Right kidney (tissue), 9 donors: ENCODE data around the gene SENP6.
"Not testable (repeated sequence)": the region's sequence is repeated elsewhere in the genome, so short reads cannot be mapped to it uniquely, and the experiment has no call there.

Experiments used
- DNase-seq: peaks from one replicate; pipeline ENCODE4 v3.0.0-alpha.2; 2016
- long read RNA-seq, 8 donors: transcript quantifications; one replicate each; lab custom pipeline, GENCODE V29; 2026

SENP6 gene, protein sequence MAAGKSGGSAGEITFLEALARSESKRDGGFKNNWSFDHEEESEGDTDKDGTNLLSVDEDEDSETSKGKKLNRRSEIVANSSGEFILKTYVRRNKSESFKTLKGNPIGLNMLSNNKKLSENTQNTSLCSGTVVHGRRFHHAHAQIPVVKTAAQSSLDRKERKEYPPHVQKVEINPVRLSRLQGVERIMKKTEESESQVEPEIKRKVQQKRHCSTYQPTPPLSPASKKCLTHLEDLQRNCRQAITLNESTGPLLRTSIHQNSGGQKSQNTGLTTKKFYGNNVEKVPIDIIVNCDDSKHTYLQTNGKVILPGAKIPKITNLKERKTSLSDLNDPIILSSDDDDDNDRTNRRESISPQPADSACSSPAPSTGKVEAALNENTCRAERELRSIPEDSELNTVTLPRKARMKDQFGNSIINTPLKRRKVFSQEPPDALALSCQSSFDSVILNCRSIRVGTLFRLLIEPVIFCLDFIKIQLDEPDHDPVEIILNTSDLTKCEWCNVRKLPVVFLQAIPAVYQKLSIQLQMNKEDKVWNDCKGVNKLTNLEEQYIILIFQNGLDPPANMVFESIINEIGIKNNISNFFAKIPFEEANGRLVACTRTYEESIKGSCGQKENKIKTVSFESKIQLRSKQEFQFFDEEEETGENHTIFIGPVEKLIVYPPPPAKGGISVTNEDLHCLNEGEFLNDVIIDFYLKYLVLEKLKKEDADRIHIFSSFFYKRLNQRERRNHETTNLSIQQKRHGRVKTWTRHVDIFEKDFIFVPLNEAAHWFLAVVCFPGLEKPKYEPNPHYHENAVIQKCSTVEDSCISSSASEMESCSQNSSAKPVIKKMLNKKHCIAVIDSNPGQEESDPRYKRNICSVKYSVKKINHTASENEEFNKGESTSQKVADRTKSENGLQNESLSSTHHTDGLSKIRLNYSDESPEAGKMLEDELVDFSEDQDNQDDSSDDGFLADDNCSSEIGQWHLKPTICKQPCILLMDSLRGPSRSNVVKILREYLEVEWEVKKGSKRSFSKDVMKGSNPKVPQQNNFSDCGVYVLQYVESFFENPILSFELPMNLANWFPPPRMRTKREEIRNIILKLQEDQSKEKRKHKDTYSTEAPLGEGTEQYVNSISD
- long read RNA-seq, donor 1, partial matches to known transcripts: 12 of 15 reads
- long read RNA-seq, donor 1, other reads (novel, unspliced or antisense): 0 of 15 reads
- long read RNA-seq, donor 2, partial matches to known transcripts: 7 of 10 reads
- long read RNA-seq, donor 2, other reads (novel, unspliced or antisense): 0 of 10 reads
- long read RNA-seq, donor 3, partial matches to known transcripts: 0 of 1 reads
- long read RNA-seq, donor 3, other reads (novel, unspliced or antisense): 0 of 1 reads
- long read RNA-seq, donor 4, full-length matches to known transcripts: 5 of 15 reads
- long read RNA-seq, donor 4, partial matches to known transcripts: 10 of 15 reads
- long read RNA-seq, donor 4, other reads (novel, unspliced or antisense): 0 of 15 reads
- long read RNA-seq, donor 5, full-length matches to known transcripts: 3 of 3 reads
- long read RNA-seq, donor 5, partial matches to known transcripts: 0 of 3 reads
- long read RNA-seq, donor 5, other reads (novel, unspliced or antisense): 0 of 3 reads
- long read RNA-seq, donor 6, full-length matches to known transcripts: 2 of 2 reads
- long read RNA-seq, donor 6, partial matches to known transcripts: 0 of 2 reads
- long read RNA-seq, donor 6, other reads (novel, unspliced or antisense): 0 of 2 reads
- long read RNA-seq, donor 7, full-length matches to known transcripts: 1 of 8 reads
- long read RNA-seq, donor 7, partial matches to known transcripts: 7 of 8 reads
- long read RNA-seq, donor 7, other reads (novel, unspliced or antisense): 0 of 8 reads
- long read RNA-seq, donor 8, partial matches to known transcripts: 0 of 5 reads
- long read RNA-seq, donor 8, other reads (novel, unspliced or antisense): 0 of 5 reads

GRCh38 chr6:75601304-75602245 lies at the start of gene SENP6:
Gene SENP6, plus strand, starts transcription at chr6:75601880. Its CDS starts 645 bp downstream, at chr6:75602525.
- peak; percentile 98 for DNase-seq

- DNase-seq: no peak
These were observed 45.4 kb upstream of the SENP6 start for GRCh38 chr6:75556240-75556639.

- no peak for DNase-seq
These were observed 44.6 kb upstream of the SENP6 start for GRCh38 chr6:75557068-75557467.

DNA sequence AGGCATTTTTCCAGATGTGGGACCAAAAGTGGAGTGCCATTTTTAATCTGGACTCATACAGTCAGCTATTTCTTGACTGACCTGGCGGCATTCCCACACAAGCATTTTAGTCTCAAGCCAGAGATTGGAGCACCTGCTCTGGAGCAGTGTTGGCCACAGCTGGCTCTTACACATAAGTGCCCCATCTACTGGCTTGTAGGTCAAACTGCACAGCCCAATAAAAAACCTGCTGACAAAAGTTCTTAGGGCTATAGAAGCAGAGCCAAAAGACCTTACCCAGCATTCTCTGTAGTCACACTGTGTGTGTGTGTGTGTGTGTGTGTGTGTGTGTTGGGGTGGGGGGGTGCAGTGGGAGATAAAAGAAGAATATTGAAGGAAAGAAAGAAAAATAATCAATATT lies 38.6 kb upstream of the SENP6 start:
- DNase-seq: no peak

DNA sequence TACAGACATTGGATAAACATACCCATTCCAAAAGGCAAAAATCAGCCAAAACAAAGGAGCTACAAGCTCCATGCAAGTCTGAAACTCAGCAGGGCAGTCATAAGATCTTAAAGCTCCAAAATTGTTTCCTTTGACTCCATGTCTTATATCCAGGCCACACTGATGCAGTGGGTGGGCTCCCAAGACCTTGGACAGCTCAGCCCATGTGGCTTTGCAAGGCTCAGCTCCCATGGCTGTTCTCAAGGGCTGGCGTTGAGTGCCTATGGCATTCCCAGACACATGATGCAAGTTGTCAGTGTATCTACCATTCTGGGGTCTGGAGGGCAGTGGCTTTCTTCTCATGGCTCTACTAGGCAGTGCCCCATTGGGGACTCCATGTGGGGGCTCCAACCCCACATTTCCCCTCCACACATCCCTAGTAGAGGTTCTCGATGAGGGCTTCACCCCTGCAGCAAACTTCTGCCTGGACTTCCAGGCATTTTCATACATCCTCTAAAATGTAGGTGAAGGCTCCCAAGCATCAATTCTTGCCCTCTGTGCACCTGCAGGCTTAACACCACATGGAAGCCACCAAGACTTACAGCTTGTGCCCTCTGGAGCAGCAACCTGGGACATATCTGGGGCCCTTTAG lies 35.4 kb upstream of the SENP6 start:
- no peak for DNase-seq

- no peak for DNase-seq
These were observed 33.6 kb upstream of the SENP6 start for GRCh38 chr6:75568100-75568499.

- DNase-seq: no peak
These were observed 32.7 kb upstream of the SENP6 start for GRCh38 chr6:75568965-75569364.

GRCh38 chr6:75570671-75571070 lies 31.0 kb upstream of the SENP6 start:
- not testable (repeated sequence) for DNase-seq

- no peak for DNase-seq
These were observed 29.6 kb upstream of the SENP6 start for GRCh38 chr6:75572072-75572471.

DNA sequence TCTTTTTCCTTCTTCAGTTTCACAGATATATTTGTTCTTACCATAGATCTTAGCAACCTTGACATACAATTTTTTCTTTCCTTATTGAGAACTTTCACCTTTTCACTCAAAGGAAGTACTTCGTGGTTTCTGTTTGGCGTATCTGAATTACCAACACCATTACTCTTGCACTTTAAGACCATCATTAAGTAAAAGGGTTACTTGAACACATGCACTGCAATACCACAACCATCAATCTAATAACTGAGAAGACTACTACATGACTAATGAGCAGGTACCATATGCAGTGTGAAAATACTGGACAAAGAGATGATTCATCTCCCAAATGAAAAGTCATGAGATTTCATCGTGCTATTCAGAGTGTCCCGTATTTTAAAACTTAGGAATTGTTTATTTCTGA lies 21.7 kb upstream of the SENP6 start:
- DNase-seq: no peak

DNA sequence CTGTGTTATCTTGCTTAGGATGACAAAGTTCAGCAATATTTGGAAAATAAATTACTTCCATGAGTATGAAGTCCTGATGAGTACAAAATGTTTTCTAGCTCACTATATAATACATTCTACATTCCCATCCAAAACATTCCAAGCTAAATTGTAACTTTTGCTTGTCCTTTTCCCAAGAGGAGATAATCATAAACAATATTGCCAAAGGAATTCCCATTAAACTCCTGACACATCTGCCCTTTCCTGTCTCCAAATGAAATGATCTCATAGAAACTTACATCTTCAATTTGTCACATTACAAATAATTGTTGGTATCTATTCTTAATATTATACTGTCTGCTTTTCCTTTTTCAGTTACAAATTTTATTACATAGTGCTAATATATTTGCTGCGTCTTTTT lies 20.4 kb upstream of the SENP6 start:
- DNase-seq: no peak

DNA sequence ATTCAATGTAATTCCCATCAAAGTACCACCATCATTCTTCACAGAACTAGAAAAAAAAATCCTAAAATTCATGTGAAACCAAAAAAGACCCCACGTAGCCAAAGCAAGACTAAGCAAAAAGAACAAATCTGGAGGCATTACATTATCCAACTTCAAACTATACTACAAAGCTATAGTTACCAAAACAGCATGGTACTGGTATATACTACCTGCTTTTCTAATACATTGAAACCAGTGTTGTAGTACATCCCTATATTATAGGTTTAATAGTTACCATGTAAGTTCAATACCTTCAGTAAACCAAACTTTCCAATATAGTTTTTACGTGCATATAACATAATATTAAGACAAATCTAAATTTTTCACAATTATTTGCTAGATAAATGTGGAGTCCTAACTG lies 17.1 kb upstream of the SENP6 start:
- not testable (repeated sequence) for DNase-seq

GRCh38 chr6:75588948-75589347 lies 12.7 kb upstream of the SENP6 start:
- no peak for DNase-seq

DNA sequence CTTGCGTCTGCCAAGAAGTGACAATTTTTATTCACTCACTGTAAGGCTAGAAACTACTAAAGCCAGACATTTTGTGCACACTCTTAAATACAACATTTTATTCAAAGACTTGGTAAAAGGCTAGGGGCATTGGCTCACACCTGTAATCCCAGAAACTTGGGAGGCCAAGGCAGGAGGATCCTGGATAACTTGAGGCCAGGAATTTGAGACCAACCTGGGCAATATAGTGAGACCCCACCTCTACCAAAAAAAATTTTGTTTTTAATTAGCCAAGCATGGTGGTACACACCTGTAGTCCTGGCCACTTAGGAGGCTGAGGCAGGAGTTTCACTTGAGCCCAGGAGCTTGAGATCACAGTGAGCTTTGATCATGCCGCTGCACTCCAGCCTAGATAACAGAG lies 11.3 kb upstream of the SENP6 start:
- no peak for DNase-seq

DNA sequence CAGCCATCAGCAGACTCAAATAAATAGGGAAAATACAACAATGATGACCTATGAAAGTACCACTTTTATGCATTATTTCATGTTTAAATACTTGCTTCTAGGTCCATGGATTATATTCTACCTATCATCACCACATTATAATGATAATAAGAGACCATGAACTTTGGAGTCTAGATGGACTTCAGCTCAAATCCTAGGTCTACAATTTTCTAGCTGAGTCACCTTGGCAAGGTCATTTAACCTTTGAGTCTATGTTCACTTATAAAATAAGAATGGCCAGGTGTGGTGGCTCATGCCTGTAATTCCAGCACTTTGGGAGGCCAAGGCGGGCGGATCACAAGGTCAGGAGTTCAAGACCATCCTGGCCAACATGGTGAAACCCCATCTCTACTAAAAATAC lies 5.3 kb upstream of the SENP6 start:
- DNase-seq: not testable (repeated sequence)

DNA sequence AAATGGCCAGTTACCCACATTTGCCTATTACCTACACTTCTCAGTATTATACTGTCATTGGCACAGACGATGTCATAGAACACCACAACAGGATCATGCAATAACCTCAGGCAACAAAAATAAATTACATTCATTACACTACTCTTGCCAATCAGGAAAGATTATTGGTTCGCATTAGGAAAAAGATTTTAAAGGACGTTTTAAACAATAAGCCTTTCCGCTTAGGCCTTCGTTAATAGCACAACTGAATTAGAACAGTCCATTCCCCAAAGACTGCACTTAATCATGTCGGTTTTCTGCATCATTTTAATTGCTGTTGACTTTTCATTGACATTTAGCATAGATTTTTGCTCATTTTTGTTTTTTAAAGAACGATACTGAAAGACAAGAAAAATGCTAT lies 912 bp upstream of the SENP6 start:
- DNase-seq: peak; percentile 23

GRCh38 chr6:75602246-75603105 lies 796 bp downstream of the SENP6 start:
- DNase-seq: peak; percentile 99

- DNase-seq: no peak
These were observed 1.4 kb downstream of the SENP6 start for GRCh38 chr6:75603106-75603420.

- DNase-seq: no peak
These were observed 2.6 kb downstream of the SENP6 start for GRCh38 chr6:75604294-75604693.
